HCT116 (cell line): ENCODE data around the gene EPB41L5. TPM values are rescaled to one million over a fixed set of nuclear protein-coding genes. Genes with fewer than 3 reads are reported as not detected.

Source experiments
- ATAC-seq: fragments of 200-7000 bp; cut with Tn5 transposase; 2 replicates; pipeline ENCODE4 v1.9.1; 2020; ENCODE audit warnings: mild to moderate bottlenecking, moderate library complexity
- BruUV-seq: library from RNA; stranded (reverse); fragments of 400-500 nt; replicated peaks from 2 replicates; lab custom pipeline; 2021; lab: Mats Ljungman, UMichigan
- CTCF ChIA-PET: fragments of 300-600 bp; sonication (Branson Sonifier 250); formaldehyde crosslinking; loops from one replicate; lab custom pipeline; 2021; ENCODE audit warnings: antibody characterized with exemption; lab: Charles Lee
- POLR2A ChIA-PET: fragments of 300-600, 350-600 bp; sonication (Branson Sonifier 250); formaldehyde crosslinking; loops from one replicate; lab custom pipeline; 2021; ENCODE audit warnings: antibody characterized with exemption; lab: Charles Lee
- RAD21 ChIA-PET, 2 experiments: fragments of 300-600 bp; sonication (Branson Sonifier 250); formaldehyde crosslinking; loops; one replicate each; lab custom pipeline; 2023; ENCODE audit warnings: low total read pairs in 2 of 2; ENCODE audit not compliant: uncharacterized antibody in 2 of 2, unreplicated experiment in 2 of 2, low non-redundant PET in 1 of 2; lab: Charles Lee
- DNase-seq: peaks from one replicate; pipeline ENCODE4 v3.0.0-alpha.2; 2010; ENCODE audit warnings: low read depth, low spot score
- H2AFZ ChIP-seq: fragments of 200-600 bp; shearing (Covaris generic), sonication (generic); 2 replicates; pipeline ENCODE4 v1.6.1; 2017; ENCODE audit warnings: low read depth, mixed run types, mixed read lengths, antibody characterized with exemption, low read length; ENCODE audit not compliant: poor library complexity, severe bottlenecking
- H3K27ac ChIP-seq: 2 replicates; pipeline ENCODE4 v1.5.1; 2012; ENCODE audit warnings: low read depth, low read length
- H3K27me3 ChIP-seq: fragments of 200-600 bp; sonication (generic); 2 replicates; pipeline ENCODE4 v1.6.1; 2016; ENCODE audit warnings: mixed run types, low read length, mixed read lengths; ENCODE audit not compliant: insufficient read depth
- H3K36me3 ChIP-seq, 2 experiments: fragments of 200-500 bp in 1 of 2; fragments of 200-600 bp in 1 of 2; sonication (Bioruptor generic) in 1 of 2; sonication (generic) in 1 of 2; 2 replicates each; pipeline versions ENCODE4 v1.5.1 to v1.6.1; 2014 to 2016; ENCODE audit warnings: low read length in 2 of 2, inconsistent platforms in 1 of 2, mixed read lengths in 1 of 2, mixed run types in 1 of 2; ENCODE audit not compliant: insufficient read depth in 2 of 2, control insufficient read depth in 1 of 2
- H3K4me1 ChIP-seq, 2 experiments: fragments of 200-600 bp in 1 of 2; sonication (generic) in 1 of 2; 2 replicates each; pipeline versions ENCODE4 v1.5.1 to v1.6.1; 2012 to 2017; ENCODE audit warnings: low read length in 2 of 2, inconsistent platforms in 1 of 2, mild to moderate bottlenecking in 1 of 2, mixed read lengths in 1 of 2, mixed run types in 1 of 2, moderate library complexity in 1 of 2; ENCODE audit not compliant: insufficient read depth in 2 of 2, control insufficient read depth in 1 of 2
- H3K4me2 ChIP-seq: fragments of 200-600 bp; sonication (generic); 2 replicates; pipeline ENCODE4 v1.6.1; 2017; ENCODE audit warnings: mixed run types, low read length, mixed read lengths
- H3K4me3 ChIP-seq, 2 experiments: fragments of 200-600 bp in 1 of 2; sonication (generic) in 1 of 2; replicated peaks in 1 of 2; 2 replicates each; pipeline ENCODE4 v1.5.1; 2011 to 2016; ENCODE audit warnings: low read length in 2 of 2, control low read depth in 1 of 2, low read depth in 1 of 2, mild to moderate bottlenecking in 1 of 2, mixed read lengths in 1 of 2, mixed run types in 1 of 2
- H3K79me2 ChIP-seq: fragments of 200-600 bp; sonication (generic); 2 replicates; pipeline ENCODE4 v1.6.1; 2017; ENCODE audit warnings: mild to moderate bottlenecking, mixed run types, low read length, moderate library complexity, mixed read lengths; ENCODE audit not compliant: insufficient read depth
- H3K9ac ChIP-seq: fragments of 200-600 bp; sonication (generic); 2 replicates; pipeline ENCODE4 v1.6.1; 2016; ENCODE audit warnings: low read length, mixed read lengths
- H3K9me2 ChIP-seq: fragments of 200-600 bp; sonication (generic), shearing (Covaris generic); 2 replicates; pipeline ENCODE4 v1.6.1; 2017; ENCODE audit warnings: mixed run types, mild to moderate bottlenecking, moderate library complexity; ENCODE audit not compliant: insufficient read depth
- H3K9me3 ChIP-seq, 2 experiments: fragments of 200-500 bp in 1 of 2; fragments of 200-600 bp in 1 of 2; sonication (Bioruptor generic) in 1 of 2; sonication (generic) in 1 of 2; 2 replicates each; pipeline ENCODE4 v1.6.1; 2014 to 2017; ENCODE audit warnings: low read length in 2 of 2, mixed read lengths in 2 of 2, inconsistent platforms in 1 of 2, low read depth in 1 of 2, mild to moderate bottlenecking in 1 of 2, mixed run types in 1 of 2, moderate library complexity in 1 of 2; ENCODE audit not compliant: control insufficient read depth in 1 of 2, insufficient read depth in 1 of 2
- H4K20me1 ChIP-seq: fragments of 200-600 bp; sonication (generic), shearing (Covaris generic); 2 replicates; pipeline ENCODE4 v1.6.1; 2017; ENCODE audit warnings: mixed run types, mild to moderate bottlenecking, moderate library complexity; ENCODE audit not compliant: insufficient read depth
- POLR2A ChIP-seq: IDR thresholded peaks from 2 replicates; pipeline ENCODE4 v1.7.0; 2011; ENCODE audit warnings: borderline replicate concordance; ENCODE audit not compliant: insufficient read depth, insufficient read length; ENCODE audit errors: extremely low read depth
- RAD21 ChIP-seq: IDR thresholded peaks from 2 replicates; pipeline ENCODE4 v1.6.1; 2012; ENCODE audit warnings: low read depth, mild to moderate bottlenecking
- SIN3A ChIP-seq: IDR thresholded peaks from 2 replicates; pipeline ENCODE4 v1.6.1; 2012; ENCODE audit warnings: low read depth
- SP1 ChIP-seq: IDR thresholded peaks from 2 replicates; pipeline ENCODE4 v1.6.1; 2012; ENCODE audit warnings: low read depth
- ZFX ChIP-seq: fragments of 450-650 bp; IDR thresholded peaks from 2 replicates; pipeline ENCODE4 v1.6.1; 2017
- ZNF274 ChIP-seq: fragments of 200-500 bp; sonication (Bioruptor generic); IDR thresholded peaks from 2 replicates; pipeline ENCODE4 v1.6.1; 2014; ENCODE audit warnings: mild to moderate bottlenecking, low read depth, low read length, inconsistent platforms
- intact Hi-C: fragments of 100-400 bp; cut with micrococcal nuclease; formaldehyde crosslinking; loops from 2 replicates; pipeline ENCODE4 v1.10.0; 2022
- total RNA-seq: library from RNA; stranded (reverse); gene quantifications from one replicate; pipeline ENCODE4 v1.2.1, GENCODE V29; 2021; ENCODE audit not compliant: unreplicated experiment
- TF ChIP-seq, protein P1 (sequence below): IDR thresholded peaks from 2 replicates; pipeline ENCODE4 v1.6.1; 2012
- TF ChIP-seq, protein P2 (sequence below): IDR thresholded peaks from 2 replicates; pipeline ENCODE4 v1.6.1; 2012; ENCODE audit warnings: low read depth

Gene EPB41L5
- total RNA-seq, 1 experiment from 2014 or later: 14.7 TPM

DNA sequence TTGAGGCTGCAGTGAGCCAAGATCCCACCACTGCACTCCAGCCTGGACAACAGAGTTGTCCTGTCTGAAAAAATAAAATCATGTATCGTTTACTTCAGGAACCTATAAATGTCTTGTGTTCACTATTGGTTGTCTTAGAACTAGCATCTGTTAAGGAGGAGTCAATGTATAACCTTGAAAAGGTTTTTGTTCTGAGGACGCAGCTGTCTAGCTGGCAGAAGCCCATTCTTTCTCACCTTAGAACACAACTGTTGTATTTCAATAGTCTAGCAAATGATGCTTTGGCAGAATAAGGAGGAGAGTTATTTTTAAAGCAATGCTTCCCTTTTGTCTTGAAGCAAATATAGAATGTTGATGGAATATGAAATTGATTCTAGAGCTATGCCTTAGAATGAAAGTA, 21.1 kb downstream of the EPB41L5 start:
- H2AFZ ChIP-seq: no peak overlapping the region
- DNase-seq: no peak
- H4K20me1 ChIP-seq: no peaks in the 10 kb centered on the region
- no peak overlapping the region for H3K4me3 ChIP-seq
- CTCF ChIA-PET: no interaction called here
- no peak overlapping the region for H3K9ac ChIP-seq
- no peak for ATAC-seq
- intact Hi-C loops: no loop called here
- TF ChIP-seq ZFX: no peak
- TF ChIP-seq SIN3A: no peak
- TF ChIP-seq, protein P1, sequence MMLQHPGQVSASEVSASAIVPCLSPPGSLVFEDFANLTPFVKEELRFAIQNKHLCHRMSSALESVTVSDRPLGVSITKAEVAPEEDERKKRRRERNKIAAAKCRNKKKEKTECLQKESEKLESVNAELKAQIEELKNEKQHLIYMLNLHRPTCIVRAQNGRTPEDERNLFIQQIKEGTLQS: no peak
- no peak for TF ChIP-seq RAD21
- TF ChIP-seq ZNF274: no peak
- no peak for TF ChIP-seq SP1
- TF ChIP-seq, protein P2, sequence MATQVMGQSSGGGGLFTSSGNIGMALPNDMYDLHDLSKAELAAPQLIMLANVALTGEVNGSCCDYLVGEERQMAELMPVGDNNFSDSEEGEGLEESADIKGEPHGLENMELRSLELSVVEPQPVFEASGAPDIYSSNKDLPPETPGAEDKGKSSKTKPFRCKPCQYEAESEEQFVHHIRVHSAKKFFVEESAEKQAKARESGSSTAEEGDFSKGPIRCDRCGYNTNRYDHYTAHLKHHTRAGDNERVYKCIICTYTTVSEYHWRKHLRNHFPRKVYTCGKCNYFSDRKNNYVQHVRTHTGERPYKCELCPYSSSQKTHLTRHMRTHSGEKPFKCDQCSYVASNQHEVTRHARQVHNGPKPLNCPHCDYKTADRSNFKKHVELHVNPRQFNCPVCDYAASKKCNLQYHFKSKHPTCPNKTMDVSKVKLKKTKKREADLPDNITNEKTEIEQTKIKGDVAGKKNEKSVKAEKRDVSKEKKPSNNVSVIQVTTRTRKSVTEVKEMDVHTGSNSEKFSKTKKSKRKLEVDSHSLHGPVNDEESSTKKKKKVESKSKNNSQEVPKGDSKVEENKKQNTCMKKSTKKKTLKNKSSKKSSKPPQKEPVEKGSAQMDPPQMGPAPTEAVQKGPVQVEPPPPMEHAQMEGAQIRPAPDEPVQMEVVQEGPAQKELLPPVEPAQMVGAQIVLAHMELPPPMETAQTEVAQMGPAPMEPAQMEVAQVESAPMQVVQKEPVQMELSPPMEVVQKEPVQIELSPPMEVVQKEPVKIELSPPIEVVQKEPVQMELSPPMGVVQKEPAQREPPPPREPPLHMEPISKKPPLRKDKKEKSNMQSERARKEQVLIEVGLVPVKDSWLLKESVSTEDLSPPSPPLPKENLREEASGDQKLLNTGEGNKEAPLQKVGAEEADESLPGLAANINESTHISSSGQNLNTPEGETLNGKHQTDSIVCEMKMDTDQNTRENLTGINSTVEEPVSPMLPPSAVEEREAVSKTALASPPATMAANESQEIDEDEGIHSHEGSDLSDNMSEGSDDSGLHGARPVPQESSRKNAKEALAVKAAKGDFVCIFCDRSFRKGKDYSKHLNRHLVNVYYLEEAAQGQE: no peak
- POLR2A ChIA-PET: no interaction called here
- no peaks in the 10 kb centered on the region for H3K4me1 ChIP-seq
- BruUV-seq: no TSS peak
- no peak overlapping the region for H3K4me2 ChIP-seq
- no peak overlapping the region for H3K27ac ChIP-seq
- no peaks in the 10 kb centered on the region for H3K27me3 ChIP-seq
- H3K79me2 ChIP-seq: no peaks in the 10 kb centered on the region
- RAD21 ChIA-PET: no interaction called here
- H3K9me2 ChIP-seq: no peaks in the 10 kb centered on the region
- no peaks in the 10 kb centered on the region for H3K9me3 ChIP-seq
- H3K36me3 ChIP-seq: no peaks in the 10 kb centered on the region

DNA sequence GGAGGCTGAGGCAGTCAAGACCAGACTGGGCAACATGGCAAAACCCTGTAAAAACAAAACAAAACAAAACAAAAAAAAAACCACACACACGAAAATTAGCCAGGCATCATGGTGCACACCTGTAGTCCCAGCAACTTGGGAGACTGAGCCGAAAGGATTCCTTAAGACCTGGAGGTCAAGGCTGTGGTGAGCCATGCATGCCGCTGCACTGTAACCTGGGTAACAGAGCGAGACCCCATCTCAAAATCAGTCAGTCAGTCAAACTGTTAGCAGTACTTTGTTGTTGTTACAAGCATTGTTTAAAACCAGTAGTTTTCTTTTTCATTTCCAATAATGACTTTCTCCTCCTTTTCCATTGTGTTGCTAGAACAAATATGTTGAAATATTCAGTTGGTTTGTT, 21.7 kb downstream of the EPB41L5 start:
- intact Hi-C loops: no loop called here
- Histone ChIP-seq H2AFZ (no peak overlapping the region), H3K27ac (no peak overlapping the region), H3K4me2 (no peak overlapping the region), H3K4me3 (no peak overlapping the region), H4K20me1 (no peaks in the 10 kb centered on the region), H3K9me2 (no peaks in the 10 kb centered on the region), H3K79me2 (no peaks in the 10 kb centered on the region), H3K9ac (no peak overlapping the region), H3K9me3 (no peaks in the 10 kb centered on the region), H3K4me1 (no peaks in the 10 kb centered on the region), H3K27me3 (no peaks in the 10 kb centered on the region), H3K36me3 (no peaks in the 10 kb centered on the region)
- POLR2A ChIA-PET: no interaction called here
- no TSS peak for BruUV-seq
- no peak for DNase-seq
- RAD21 ChIA-PET: no interaction called here
- TF ChIP-seq POLR2A: no peak
- no peak for ATAC-seq
- CTCF ChIA-PET: no interaction called here
